GM23248 (cell line): ENCODE data around the gene PCSK5.

Experiments used
- EZH2 ChIP-seq: fragments of 200-600 bp; sonication (generic); IDR thresholded peaks from 2 replicates; pipeline ENCODE4 v1.6.1; 2018; ENCODE audit warnings: antibody characterized with exemption, mild to moderate bottlenecking; ENCODE audit not compliant: insufficient read depth, poor library complexity, severe bottlenecking
- EZH2phosphoT487 ChIP-seq: fragments of 200-600 bp; sonication (generic); IDR thresholded peaks from 2 replicates; pipeline ENCODE4 v1.6.1; 2018; ENCODE audit warnings: antibody characterized with exemption, moderate library complexity, mild to moderate bottlenecking, low read depth; ENCODE audit not compliant: insufficient read depth

DNA sequence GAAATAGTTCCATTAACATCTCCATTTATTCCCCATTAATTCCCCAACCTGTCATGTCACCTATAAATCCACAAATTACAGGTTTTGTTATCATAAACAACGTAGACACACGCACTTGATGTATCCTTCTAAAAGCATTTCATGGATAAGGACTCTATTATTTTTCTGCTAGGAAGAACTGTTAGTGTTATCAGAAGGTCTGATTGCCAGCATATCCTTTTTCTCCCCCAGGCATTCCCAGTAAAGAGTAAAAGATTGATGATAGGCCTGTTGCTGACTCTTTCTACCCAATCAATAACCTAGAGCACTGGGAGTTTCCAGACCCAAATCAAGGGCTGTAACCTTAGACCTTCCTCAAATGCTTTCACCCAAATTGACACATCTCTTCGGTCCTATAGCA lies 442.9 kb downstream of the PCSK5 start:
- no peak for TF ChIP-seq EZH2
- no peak for TF ChIP-seq EZH2phosphoT487
